NCI-H1105 (cell line): ENCODE results near the gene XKR8.

Experiments
- DNase-seq: peaks from one replicate; lab custom pipeline; 2025; lab: John Stamatoyannopoulos, UW

XKR8 gene

GRCh38 chr1:27955076-27955475 is 4.7 kb upstream of the XKR8 start:
- DNase-seq = no peak

GRCh38 chr1:27956761-27957160 is 3.0 kb upstream of the XKR8 start:
- DNase-seq = no peak

GRCh38 chr1:27957655-27958054 is 2.1 kb upstream of the XKR8 start:
- DNase-seq = no peak

GRCh38 chr1:27958513-27958912 is 1.3 kb upstream of the XKR8 start:
- no peak for DNase-seq

- no peak for DNase-seq
Measured at GRCh38 chr1:27960762-27961645, 1.2 kb downstream of the XKR8 start.

GRCh38 chr1:27961646-27962221 is 2.0 kb downstream of the XKR8 start:
- DNase-seq = no peak

- no peak for DNase-seq
Measured at GRCh38 chr1:27963393-27963792, 3.6 kb downstream of the XKR8 start.

- DNase-seq = no peak
Measured at GRCh38 chr1:27966402-27967105, 6.8 kb downstream of the XKR8 start.

- no peak for DNase-seq
Measured at GRCh38 chr1:27967106-27967883, 7.5 kb downstream of the XKR8 start.

GRCh38 chr1:27967884-27968466 is 8.2 kb downstream of the XKR8 start:
- no peak for DNase-seq

- no peak for DNase-seq
Measured at GRCh38 chr1:27968692-27969091, 8.9 kb downstream of the XKR8 start.

GRCh38 chr1:27970401-27970800 is 10.6 kb downstream of the XKR8 start:
- no peak for DNase-seq

GRCh38 chr1:27971674-27972073 is 11.9 kb downstream of the XKR8 start:
- peak; percentile 78 for DNase-seq

- DNase-seq = no peak
Measured at GRCh38 chr1:27972141-27972540, 12.4 kb downstream of the XKR8 start.

- DNase-seq = no peak
Measured at GRCh38 chr1:27973771-27974416, 14.1 kb downstream of the XKR8 start.

GRCh38 chr1:27974417-27974781 is 14.6 kb downstream of the XKR8 start:
- DNase-seq = no peak

- DNase-seq = peak; percentile 19
Measured at GRCh38 chr1:27979151-27979858, 19.5 kb downstream of the XKR8 start.

GRCh38 chr1:27979859-27980201 is 20.1 kb downstream of the XKR8 start:
- no peak for DNase-seq

GRCh38 chr1:27980216-27980845 is 20.6 kb downstream of the XKR8 start:
- no peak for DNase-seq

- no peak for DNase-seq
Measured at GRCh38 chr1:27981145-27981544, 21.4 kb downstream of the XKR8 start.
